GM06990 (cell line): ENCODE data around the gene RBMX.

Experiments
- DNase-seq: peaks from one replicate; pipeline ENCODE4 v3.0.0-alpha.2; 2011; ENCODE audit not compliant: insufficient read length; ENCODE audit errors: extremely low read depth
- H3K27me3 ChIP-seq: replicated peaks from 2 replicates; pipeline ENCODE4 v1.6.0; 2011; ENCODE audit warnings: low read length; ENCODE audit not compliant: control insufficient read depth, insufficient read depth
- H3K36me3 ChIP-seq: 2 replicates; pipeline ENCODE4 v1.5.1; 2011; ENCODE audit warnings: low read length; ENCODE audit not compliant: control insufficient read depth, insufficient read depth
- H3K4me3 ChIP-seq: replicated peaks from 2 replicates; pipeline ENCODE4 v1.5.1; 2011; ENCODE audit warnings: low read depth, mild to moderate bottlenecking, control low read depth, low read length
- CTCF ChIP-seq: IDR thresholded peaks from 2 replicates; pipeline ENCODE4 v1.5.1; 2011; ENCODE audit warnings: low read length, control low read depth, mild to moderate bottlenecking, inconsistent platforms; ENCODE audit not compliant: insufficient read depth, poor library complexity, severe bottlenecking

RBMX gene

GRCh38 chrX:136870064-136870463, 10.5 kb downstream of the RBMX start:
- Histone ChIP-seq H3K36me3 (peaks cover 4% of the 10 kb centered on the region), H3K4me3 (no peak overlapping the region), H3K27me3 (no peaks in the 10 kb centered on the region)
- DNase-seq = no peak
- TF ChIP-seq CTCF = no peak

GRCh38 chrX:136868283-136869055, 12.1 kb downstream of the RBMX start:
- Histone ChIP-seq H3K36me3 (peaks cover 4% of the 10 kb centered on the region), H3K4me3 (no peak overlapping the region), H3K27me3 (no peaks in the 10 kb centered on the region)
- no peak for DNase-seq
- TF ChIP-seq CTCF = no peak

- no peak overlapping the region for H3K4me3 ChIP-seq
- DNase-seq = no peak
- no peak for TF ChIP-seq CTCF
- peaks cover 3% of the 10 kb centered on the region for H3K36me3 ChIP-seq
- H3K27me3 ChIP-seq = no peaks in the 10 kb centered on the region
These were observed 13.0 kb downstream of the RBMX start for GRCh38 chrX:136867518-136867917.

- Histone ChIP-seq H3K27me3 (no peaks in the 10 kb centered on the region), H3K4me3 (no peak overlapping the region), H3K36me3 (peaks cover 2% of the 10 kb centered on the region)
- no peak for TF ChIP-seq CTCF
- no peak for DNase-seq
These were observed 13.4 kb downstream of the RBMX start for GRCh38 chrX:136867096-136867491.

DNA sequence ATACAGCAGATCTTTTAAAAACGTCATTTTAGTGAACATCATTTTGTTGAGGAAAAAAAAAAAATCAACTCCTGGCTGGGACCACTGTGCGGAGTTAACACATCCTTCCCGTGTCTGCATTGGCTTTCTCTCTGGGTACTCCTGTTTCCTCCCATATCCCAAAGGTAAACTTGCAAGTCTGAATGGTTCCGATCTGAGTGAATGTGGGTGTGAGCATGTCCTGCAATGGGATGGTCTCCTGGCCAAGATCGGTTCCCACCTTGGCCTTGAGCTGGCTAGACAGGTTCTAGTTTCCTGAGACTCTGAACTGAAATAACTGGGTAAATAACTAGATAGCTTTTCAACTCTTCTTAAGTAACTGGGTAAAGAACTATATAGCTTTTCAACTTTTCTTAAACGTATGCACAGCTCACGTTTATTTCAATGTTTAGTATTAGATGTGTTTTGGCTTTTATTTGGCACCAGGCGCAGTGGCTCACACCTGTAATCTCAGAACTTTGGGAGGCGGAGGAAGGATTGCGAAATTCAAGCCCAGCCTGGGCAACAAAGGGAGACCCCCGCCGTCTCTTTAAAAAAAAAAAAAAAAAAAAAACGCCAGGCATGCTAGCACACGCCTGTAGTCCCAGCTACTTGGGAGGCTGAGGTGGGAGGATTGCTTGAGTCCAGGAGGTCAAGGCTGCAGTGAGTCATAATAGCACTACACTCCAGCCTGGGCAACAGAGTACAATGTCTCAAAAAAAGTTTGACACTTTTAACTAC, 14.0 kb downstream of the RBMX start:
- no peak overlapping the region for H3K4me3 ChIP-seq
- DNase-seq = no peak
- peaks cover 2% of the 10 kb centered on the region for H3K36me3 ChIP-seq
- H3K27me3 ChIP-seq = no peaks in the 10 kb centered on the region
- TF ChIP-seq CTCF = no peak
